ENCODE results near the gene HRG.

The HRG gene, protein sequence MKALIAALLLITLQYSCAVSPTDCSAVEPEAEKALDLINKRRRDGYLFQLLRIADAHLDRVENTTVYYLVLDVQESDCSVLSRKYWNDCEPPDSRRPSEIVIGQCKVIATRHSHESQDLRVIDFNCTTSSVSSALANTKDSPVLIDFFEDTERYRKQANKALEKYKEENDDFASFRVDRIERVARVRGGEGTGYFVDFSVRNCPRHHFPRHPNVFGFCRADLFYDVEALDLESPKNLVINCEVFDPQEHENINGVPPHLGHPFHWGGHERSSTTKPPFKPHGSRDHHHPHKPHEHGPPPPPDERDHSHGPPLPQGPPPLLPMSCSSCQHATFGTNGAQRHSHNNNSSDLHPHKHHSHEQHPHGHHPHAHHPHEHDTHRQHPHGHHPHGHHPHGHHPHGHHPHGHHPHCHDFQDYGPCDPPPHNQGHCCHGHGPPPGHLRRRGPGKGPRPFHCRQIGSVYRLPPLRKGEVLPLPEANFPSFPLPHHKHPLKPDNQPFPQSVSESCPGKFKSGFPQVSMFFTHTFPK

DNA sequence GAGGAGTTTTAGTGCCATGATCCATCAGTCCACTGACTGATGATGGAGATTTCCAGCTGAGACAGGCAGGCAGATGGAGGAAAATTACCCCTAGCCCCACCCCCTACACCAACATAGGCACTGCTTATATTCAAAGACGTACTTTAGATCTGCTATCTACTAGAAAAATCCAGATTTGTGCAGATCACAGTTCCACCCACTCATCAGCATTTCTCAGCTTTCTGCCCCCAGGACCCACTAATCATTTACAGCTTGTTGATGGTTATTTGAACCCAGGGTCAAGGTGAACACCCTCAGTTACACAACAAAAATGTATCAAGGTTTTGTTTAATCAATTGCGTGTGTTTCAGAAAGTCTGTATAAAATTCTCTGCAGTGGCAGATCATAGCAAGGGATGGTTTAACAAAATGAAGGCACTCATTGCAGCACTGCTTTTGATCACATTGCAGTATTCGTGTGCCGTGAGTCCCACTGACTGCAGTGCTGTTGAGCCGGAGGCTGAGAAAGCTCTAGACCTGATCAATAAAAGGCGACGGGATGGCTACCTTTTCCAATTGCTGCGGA, at the start of gene HRG:
Gene HRG, plus strand, starts transcription at position 390 of the 564 bp plus-strand sequence. Its CDS starts 18 bp downstream, at position 408.
- no peak within 1 kb of the TSS for H3K4me3 ChIP-seq (ENCODE audit: low read length)
- H3K27ac ChIP-seq (ENCODE audit: low read length), result no peak within 1 kb of the TSS
- H3K9ac ChIP-seq (ENCODE audit: low read depth, low read length), result no peak within 1 kb of the TSS
- no peaks in the 10 kb centered on the region; the same call in 1 of the 2 replicates for H3K9me3 ChIP-seq (ENCODE audit: insufficient read depth, low read depth, low read length)
- H3K36me3 ChIP-seq (ENCODE audit: insufficient read depth, low read depth, low read length), result no peaks in the 10 kb centered on the region
- peaks cover 14% of the 10 kb centered on the region for H3K4me1 ChIP-seq (ENCODE audit: insufficient read depth, low read length)
- H3K27me3 ChIP-seq (ENCODE audit: insufficient read depth, low read length), result no peaks in the 10 kb centered on the region

DNA sequence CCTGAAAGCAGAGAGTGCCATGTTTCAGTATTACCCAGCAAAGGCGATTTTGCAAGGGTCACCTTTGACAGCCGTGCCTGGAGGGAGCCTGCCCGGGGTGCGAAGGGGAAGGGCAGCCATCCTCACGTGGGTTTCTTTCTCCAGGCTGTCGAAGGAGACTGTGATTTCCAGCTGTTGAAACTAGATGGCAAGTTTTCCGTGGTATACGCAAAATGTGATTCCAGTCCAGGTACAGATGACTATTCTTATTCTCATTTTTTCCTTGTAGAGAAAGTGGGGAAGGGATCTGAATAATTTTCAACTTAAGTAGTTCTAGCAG, 49.6 kb upstream of the HRG start:
- Histone ChIP-seq H3K9ac (ENCODE audit: low read depth, low read length) (no peak overlapping the region), H3K4me1 (ENCODE audit: insufficient read depth, low read length) (no peaks in the 10 kb centered on the region), H3K27ac (ENCODE audit: low read length) (no peak overlapping the region), H3K36me3 (ENCODE audit: insufficient read depth, low read depth, low read length) (no peaks in the 10 kb centered on the region), H3K9me3 (ENCODE audit: insufficient read depth, low read depth, low read length) (no peaks in the 10 kb centered on the region), H3K27me3 (ENCODE audit: insufficient read depth, low read length) (peaks cover 16% of the 10 kb centered on the region), H3K4me3 (ENCODE audit: low read length) (no peak overlapping the region)

DNA sequence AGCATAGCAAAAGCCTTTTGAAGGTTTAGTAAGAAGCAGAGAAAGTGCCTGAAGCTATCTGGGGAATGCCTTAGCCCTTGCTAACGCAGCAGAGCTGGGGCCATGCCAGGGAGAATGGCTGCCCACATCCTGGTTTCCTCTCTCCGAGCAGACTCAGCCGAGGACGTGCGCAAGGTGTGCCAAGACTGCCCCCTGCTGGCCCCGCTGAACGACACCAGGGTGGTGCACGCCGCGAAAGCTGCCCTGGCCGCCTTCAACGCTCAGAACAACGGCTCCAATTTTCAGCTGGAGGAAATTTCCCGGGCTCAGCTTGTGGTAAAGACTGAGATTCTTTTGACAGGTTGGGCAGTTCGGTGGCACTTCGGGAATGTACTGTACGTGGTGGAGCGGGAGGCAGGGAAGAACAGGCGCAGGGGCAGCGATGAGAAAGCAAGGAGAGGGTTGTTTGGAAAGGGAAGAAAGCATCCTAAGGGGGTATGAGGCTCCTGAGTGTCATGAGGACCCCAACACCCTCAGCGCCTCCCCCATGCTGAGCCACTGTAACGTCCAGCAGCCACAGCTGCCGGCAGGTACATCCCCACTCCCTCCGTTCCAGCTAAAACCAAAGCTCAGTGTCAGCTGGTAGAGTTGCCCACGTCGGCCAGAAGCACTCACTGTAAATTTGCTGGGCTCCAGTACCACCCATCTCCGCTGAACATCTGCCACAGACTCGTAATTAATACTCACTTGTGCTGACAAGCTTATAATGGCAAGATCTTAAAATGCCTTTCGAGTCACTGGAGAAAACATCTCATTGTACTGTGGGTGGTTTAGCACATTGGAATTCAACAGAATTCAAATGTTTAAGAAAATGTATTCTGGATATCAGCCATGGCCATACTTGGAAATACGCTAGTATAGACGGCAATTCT, 48.5 kb upstream of the HRG start:
- H3K9me3 ChIP-seq (ENCODE audit: insufficient read depth, low read depth, low read length), result no peaks in the 10 kb centered on the region
- no peak overlapping the region; the same call in 1 of the 2 replicates for H3K4me3 ChIP-seq (ENCODE audit: low read length)
- H3K27me3 ChIP-seq (ENCODE audit: insufficient read depth, low read length), result peaks cover 16% of the 10 kb centered on the region
- H3K36me3 ChIP-seq (ENCODE audit: insufficient read depth, low read depth, low read length), result no peaks in the 10 kb centered on the region
- H3K9ac ChIP-seq (ENCODE audit: low read depth, low read length), result peak overlapping the region; percentile 10; the same call in 1 of the 2 replicates
- H3K4me1 ChIP-seq (ENCODE audit: insufficient read depth, low read length), result no peaks in the 10 kb centered on the region
- no peak overlapping the region for H3K27ac ChIP-seq (ENCODE audit: low read length)

DNA sequence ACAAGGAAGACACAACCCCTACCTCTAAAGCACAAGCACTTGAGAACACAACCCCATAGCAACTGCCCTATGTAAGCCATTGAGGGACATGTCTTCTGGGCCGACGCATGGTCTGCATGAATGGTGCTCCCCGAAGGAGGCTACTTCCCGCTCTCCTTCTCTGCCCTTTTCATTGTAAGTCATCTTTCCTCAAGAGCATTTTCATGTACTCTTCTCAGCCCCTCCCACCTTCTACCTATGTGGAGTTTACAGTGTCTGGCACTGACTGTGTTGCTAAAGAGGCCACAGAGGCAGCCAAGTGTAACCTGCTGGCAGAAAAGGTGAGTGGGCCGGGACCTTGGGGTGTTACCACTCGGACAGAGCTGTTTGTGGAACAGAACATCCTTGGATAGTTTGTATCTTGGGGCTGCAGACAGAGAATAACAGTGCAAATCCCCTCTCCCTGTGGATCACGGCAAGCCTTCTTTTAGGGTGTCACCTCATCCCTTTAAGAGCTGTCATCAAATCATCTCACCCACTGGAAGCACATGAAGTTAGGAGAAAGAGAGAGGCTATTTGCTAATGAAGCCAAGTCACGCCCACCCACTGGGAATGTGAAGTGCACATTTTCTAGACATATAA, 47.4 kb upstream of the HRG start:
- no peak overlapping the region for H3K27ac ChIP-seq (ENCODE audit: low read length)
- no peak overlapping the region for H3K4me3 ChIP-seq (ENCODE audit: low read length)
- no peak overlapping the region for H3K9ac ChIP-seq (ENCODE audit: low read depth, low read length)
- H3K36me3 ChIP-seq (ENCODE audit: insufficient read depth, low read depth, low read length), result no peaks in the 10 kb centered on the region
- H3K4me1 ChIP-seq (ENCODE audit: insufficient read depth, low read length), result no peaks in the 10 kb centered on the region
- no peaks in the 10 kb centered on the region for H3K9me3 ChIP-seq (ENCODE audit: insufficient read depth, low read depth, low read length)
- H3K27me3 ChIP-seq (ENCODE audit: insufficient read depth, low read length), result peaks cover 16% of the 10 kb centered on the region

DNA sequence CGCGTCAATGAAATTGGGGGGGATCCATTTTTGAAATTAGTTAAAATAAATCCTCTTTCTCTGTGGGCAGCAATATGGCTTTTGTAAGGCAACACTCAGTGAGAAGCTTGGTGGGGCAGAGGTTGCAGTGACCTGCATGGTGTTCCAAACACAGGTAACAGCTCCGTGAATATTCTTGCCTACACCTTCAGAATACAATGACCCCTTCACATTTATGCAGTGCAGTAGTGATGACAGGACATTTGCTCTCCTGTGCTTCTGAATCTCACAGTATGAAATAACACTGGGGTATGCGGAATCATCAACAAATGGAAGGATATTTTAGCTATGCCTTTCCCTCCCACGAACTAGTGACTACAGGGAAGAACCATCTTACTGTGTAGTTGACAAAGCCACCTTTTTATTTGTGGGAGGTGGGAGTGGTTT, 46.0 kb upstream of the HRG start:
- Histone ChIP-seq H3K9ac (ENCODE audit: low read depth, low read length) (no peak overlapping the region), H3K27ac (ENCODE audit: low read length) (no peak overlapping the region), H3K4me1 (ENCODE audit: insufficient read depth, low read length) (no peaks in the 10 kb centered on the region), H3K4me3 (ENCODE audit: low read length) (no peak overlapping the region), H3K9me3 (ENCODE audit: insufficient read depth, low read depth, low read length) (no peaks in the 10 kb centered on the region), H3K27me3 (ENCODE audit: insufficient read depth, low read length) (peaks cover 16% of the 10 kb centered on the region), H3K36me3 (ENCODE audit: insufficient read depth, low read depth, low read length) (no peaks in the 10 kb centered on the region)

DNA sequence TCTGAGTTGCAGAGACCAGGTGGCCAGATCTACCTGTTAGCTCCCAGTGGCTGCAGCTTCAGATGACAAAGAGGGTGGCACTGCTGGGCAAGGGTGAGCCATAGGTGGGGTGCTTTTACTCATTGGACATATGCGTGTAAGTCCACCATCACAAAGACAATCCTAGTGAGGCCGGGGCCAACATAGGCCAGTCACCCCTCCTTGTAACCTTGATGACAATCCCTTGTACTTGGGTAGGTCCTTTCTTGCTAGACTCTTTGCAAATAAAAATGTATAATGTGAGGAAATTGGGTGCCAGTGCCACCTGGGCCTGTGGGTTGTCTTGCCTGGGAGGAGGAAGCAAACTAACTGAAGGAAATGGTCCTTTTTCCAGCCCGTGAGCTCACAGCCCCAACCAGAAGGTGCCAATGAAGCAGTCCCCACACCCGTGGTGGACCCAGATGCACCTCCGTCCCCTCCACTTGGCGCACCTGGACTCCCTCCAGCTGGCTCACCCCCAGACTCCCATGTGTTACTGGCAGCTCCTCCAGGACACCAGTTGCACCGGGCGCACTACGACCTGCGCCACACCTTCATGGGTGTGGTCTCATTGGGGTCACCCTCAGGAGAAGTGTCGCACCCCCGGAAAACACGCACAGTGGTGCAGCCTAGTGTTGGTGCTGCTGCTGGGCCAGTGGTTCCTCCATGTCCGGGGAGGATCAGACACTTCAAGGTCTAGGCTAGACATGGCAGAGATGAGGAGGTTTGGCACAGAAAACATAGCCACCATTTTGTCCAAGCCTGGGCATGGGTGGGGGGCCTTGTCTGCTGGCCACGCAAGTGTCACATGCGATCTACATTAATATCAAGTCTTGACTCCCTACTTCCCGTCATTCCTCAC, 45.4 kb upstream of the HRG start:
- no peak overlapping the region for H3K9ac ChIP-seq (ENCODE audit: low read depth, low read length)
- H3K4me3 ChIP-seq (ENCODE audit: low read length), result no peak overlapping the region
- no peaks in the 10 kb centered on the region for H3K4me1 ChIP-seq (ENCODE audit: insufficient read depth, low read length)
- H3K27me3 ChIP-seq (ENCODE audit: insufficient read depth, low read length), result peaks cover 16% of the 10 kb centered on the region
- no peak overlapping the region for H3K27ac ChIP-seq (ENCODE audit: low read length)
- no peaks in the 10 kb centered on the region for H3K36me3 ChIP-seq (ENCODE audit: insufficient read depth, low read depth, low read length)
- H3K9me3 ChIP-seq (ENCODE audit: insufficient read depth, low read depth, low read length), result no peaks in the 10 kb centered on the region

DNA sequence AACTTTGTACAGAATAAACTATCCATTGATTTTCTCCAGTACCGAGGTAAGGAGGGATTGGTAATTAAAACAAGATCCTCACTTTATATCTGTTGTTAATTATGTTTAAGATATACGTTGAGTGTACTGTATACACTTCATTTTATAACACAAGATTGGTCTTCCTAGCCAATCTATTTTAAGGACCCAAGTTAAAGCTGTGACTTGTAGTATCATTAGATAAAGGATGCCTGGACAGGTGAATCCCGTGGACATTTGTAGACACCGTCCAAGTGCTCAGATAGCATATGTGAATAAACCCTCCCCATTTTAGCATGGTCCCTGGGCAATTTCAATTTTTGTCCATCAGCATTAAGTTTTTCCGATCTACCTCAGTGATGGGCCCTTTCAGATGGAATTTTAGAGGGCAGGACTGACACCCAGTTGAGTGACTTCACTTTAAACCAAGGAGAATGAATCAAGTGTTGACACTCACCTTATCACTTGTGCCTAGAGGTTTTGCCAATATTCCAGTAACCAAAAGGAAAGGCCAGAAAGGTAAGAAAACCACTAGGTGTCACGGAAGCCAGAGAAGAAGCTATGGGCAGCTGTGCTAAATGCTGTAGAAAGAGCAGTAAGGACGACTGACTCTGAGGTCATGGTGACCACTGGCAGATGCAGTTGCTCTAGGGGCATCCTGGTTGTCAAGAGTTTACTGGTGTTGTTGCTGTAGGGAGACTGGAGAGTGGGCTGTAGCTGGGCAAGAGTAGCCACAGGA, 43.7 kb upstream of the HRG start:
- H3K27me3 ChIP-seq (ENCODE audit: insufficient read depth, low read length), result peaks cover 15% of the 10 kb centered on the region
- H3K4me3 ChIP-seq (ENCODE audit: low read length), result no peak overlapping the region
- no peaks in the 10 kb centered on the region for H3K9me3 ChIP-seq (ENCODE audit: insufficient read depth, low read depth, low read length)
- no peak overlapping the region for H3K27ac ChIP-seq (ENCODE audit: low read length)
- no peaks in the 10 kb centered on the region for H3K4me1 ChIP-seq (ENCODE audit: insufficient read depth, low read length)
- H3K9ac ChIP-seq (ENCODE audit: low read depth, low read length), result no peak overlapping the region
- H3K36me3 ChIP-seq (ENCODE audit: insufficient read depth, low read depth, low read length), result no peaks in the 10 kb centered on the region

DNA sequence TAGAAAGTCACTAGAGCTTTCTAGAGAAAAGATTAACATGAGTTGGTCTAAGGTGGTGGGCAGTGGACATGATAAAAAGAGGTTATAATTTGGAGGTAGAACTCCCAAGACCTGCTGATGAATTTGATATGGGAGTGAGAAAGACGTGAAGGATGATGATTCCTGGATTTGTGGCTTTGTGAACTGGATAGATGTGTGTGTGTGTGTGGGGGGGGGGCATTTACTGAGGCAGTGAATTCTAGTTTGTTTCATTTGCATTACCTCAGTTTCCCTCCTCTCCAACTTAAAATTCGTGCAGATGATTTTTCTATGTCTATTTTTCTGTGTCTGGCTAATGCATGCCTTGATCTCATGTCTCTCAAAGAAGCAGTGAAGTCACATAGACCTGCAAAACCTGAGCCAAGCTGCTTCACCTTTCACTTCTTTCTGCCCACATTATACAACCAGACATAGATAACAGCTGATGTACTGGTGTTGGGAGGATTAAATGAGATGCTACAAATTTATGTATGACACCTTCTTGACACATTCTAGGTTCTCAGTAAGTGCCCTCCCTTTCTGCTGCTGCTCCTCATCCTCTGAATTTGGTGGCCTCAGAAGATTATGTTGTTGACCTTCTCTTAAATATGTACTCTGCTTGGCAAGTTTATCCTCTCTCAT, 43.0 kb upstream of the HRG start:
- H3K9me3 ChIP-seq (ENCODE audit: insufficient read depth, low read depth, low read length), result no peaks in the 10 kb centered on the region
- peaks cover 8% of the 10 kb centered on the region for H3K27me3 ChIP-seq (ENCODE audit: insufficient read depth, low read length)

DNA sequence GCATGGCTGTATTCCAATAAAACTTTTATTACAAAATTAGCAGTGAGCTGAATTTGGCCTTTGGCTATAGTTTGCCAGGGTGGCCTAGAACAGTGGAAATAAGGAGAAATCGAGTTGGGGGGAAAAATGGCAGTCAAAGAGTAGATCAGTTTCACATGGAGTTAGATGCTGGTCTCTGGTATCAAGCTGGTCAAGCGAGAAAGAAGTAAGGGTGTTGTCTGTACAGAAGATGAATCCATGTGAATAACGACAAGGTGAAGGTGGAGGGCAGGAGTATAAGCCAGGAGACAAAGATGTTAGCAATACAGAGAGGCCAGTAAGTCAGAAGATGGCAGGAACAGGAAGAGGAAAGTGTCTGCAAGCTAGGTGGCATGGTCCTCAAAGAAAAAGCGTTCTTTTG, 41.2 kb upstream of the HRG start:
- Histone ChIP-seq H3K36me3 (ENCODE audit: insufficient read depth, low read depth, low read length) (no peaks in the 10 kb centered on the region), H3K27ac (ENCODE audit: low read length) (no peak overlapping the region), H3K4me1 (ENCODE audit: insufficient read depth, low read length) (no peaks in the 10 kb centered on the region), H3K9me3 (ENCODE audit: insufficient read depth, low read depth, low read length) (no peaks in the 10 kb centered on the region), H3K9ac (ENCODE audit: low read depth, low read length) (no peak overlapping the region), H3K27me3 (ENCODE audit: insufficient read depth, low read length) (no peaks in the 10 kb centered on the region), H3K4me3 (ENCODE audit: low read length) (no peak overlapping the region)

More for the DNA sequence above, 43.0 kb upstream of the HRG start:
- Histone ChIP-seq H3K9ac (ENCODE audit: low read depth, low read length) (no peak overlapping the region), H3K4me1 (ENCODE audit: insufficient read depth, low read length) (no peaks in the 10 kb centered on the region), H3K27ac (ENCODE audit: low read length) (no peak overlapping the region), H3K4me3 (ENCODE audit: low read length) (no peak overlapping the region), H3K36me3 (ENCODE audit: insufficient read depth, low read depth, low read length) (no peaks in the 10 kb centered on the region)

DNA sequence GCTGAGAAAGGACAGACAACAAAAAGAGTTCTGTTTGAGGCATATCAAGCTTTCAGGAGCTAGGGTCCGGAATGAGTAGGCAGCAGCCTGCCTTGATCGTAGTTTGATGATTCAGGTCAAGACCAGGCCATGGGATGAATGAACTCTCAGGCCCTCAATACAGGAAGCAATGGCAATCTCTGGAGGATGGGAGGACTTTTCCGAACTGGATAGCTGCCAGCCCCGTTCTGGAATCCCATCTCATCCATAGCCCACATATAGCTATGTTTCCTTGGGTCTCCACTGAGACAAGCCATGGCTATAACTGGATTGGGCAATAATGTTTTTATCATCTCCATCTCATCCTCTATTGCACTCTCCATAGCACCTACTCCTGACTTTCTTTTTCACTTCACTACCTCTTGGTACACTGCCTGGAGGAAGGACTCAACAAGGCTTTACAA, 40.2 kb upstream of the HRG start:
- no peaks in the 10 kb centered on the region for H3K27me3 ChIP-seq (ENCODE audit: insufficient read depth, low read length)
- H3K27ac ChIP-seq (ENCODE audit: low read length), result no peak overlapping the region
- H3K9ac ChIP-seq (ENCODE audit: low read depth, low read length), result no peak overlapping the region
- H3K4me3 ChIP-seq (ENCODE audit: low read length), result no peak overlapping the region
- H3K9me3 ChIP-seq (ENCODE audit: insufficient read depth, low read depth, low read length), result no peaks in the 10 kb centered on the region
- H3K36me3 ChIP-seq (ENCODE audit: insufficient read depth, low read depth, low read length), result no peaks in the 10 kb centered on the region
- H3K4me1 ChIP-seq (ENCODE audit: insufficient read depth, low read length), result no peaks in the 10 kb centered on the region
